ENCODE data around the gene OR13C5.
A peak's percentile ranks its signal among the peaks of the same experiment; 100 is the strongest.
"Not testable (repeated sequence)": the region's sequence is repeated elsewhere in the genome, so short reads cannot be mapped to it uniquely, and the experiment has no call there.

OR13C5 gene

GRCh38 chr9:104599313-104599712 is at the start of gene OR13C5:
OR13C5 (minus strand) TSS chr9:104599413; CDS start chr9:104599413, 0 bp downstream.
- not testable (repeated sequence) for DNase-seq (ENCODE audit: low read depth, low spot score)

DNA sequence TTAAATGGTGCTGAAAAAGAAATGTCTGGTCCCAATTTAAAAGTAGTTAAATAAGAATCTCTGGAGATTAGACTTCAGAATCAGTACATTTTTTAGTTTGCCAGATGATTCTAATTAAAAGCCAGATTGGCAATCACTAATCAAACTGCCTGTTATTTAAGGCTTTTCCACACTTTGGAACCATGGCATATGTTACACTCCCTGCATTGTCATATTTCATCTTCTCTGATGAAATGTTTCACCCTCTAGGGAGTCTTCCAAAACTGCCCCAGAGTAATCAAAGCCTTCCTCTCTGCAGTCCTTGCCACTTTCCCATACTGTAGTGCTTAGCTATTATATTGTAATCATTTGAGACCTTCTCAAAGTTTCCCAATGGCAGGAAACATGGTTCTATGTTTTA is 36.2 kb upstream of the OR13C5 start:
- DNase-seq (ENCODE audit: low read depth, low spot score): no peak

GRCh38 chr9:104633976-104634520 is 34.8 kb upstream of the OR13C5 start:
- no peak for DNase-seq (ENCODE audit: low read depth, low spot score)

- not testable (repeated sequence) for DNase-seq (ENCODE audit: low read depth, low spot score)
Measured at GRCh38 chr9:104625964-104626363, 26.8 kb upstream of the OR13C5 start.

DNA sequence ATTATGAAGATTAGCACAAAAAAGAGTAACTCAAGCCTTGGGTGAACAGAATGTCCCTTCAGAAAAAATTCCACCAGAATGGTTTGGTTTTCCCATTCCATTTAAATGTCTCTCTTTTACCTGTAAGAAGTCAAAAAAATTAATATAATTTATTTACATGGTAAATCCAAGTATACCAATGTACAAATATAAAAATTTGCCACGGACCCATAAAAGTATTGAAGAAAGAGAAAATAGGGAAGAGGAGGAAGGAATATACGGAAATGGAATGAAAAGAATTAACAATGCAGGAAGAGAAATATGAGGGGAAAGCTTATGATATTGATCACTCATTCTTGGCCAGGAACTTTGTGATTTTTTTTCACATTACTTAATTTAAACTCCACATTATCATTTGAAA is 18.9 kb upstream of the OR13C5 start, which contains the start of gene OR13C9:
OR13C9 (minus strand) TSS at position 101 of the 400 bp plus-strand sequence; CDS start at position 101, 0 bp downstream.
- no peak for DNase-seq (ENCODE audit: low read depth, low spot score)

DNA sequence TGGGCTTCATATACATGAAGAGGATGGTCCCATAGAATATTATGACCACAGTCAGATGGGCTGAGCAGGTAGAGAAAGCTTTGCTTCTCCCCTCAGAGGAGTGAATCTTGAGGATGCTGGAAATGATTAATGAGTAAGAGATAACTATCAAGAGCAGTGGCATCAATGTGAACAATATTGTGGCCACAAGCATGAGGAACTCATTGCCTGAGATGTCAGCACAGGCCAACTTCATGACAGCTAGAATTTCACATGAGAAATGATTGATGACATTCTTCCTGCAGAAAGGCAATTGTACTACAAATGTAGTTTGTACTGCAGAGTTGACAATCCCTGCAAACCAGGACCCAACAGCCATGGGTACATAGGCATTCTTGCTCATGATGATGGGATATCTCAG is 18.2 kb upstream of the OR13C5 start:
- DNase-seq (ENCODE audit: low read depth, low spot score): no peak

DNA sequence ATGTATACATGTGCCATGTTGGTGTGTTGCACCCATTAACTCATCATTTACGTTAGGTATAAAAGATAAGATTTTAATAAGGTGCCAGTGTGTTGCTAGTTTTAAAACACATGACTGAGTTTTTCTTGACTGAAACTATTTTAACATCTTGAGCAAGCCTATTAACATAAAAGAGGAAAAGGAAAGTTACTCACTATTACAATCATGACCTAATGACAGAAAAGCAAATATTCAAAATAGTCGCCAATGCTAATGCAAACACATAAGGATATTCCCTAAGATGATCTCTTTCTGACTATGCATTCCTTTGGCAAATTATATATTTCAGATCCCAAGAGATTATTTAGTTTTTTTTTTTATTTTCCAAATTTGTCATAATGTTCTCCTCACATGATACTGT is 12.0 kb upstream of the OR13C5 start:
- no peak for DNase-seq (ENCODE audit: low read depth, low spot score)

DNA sequence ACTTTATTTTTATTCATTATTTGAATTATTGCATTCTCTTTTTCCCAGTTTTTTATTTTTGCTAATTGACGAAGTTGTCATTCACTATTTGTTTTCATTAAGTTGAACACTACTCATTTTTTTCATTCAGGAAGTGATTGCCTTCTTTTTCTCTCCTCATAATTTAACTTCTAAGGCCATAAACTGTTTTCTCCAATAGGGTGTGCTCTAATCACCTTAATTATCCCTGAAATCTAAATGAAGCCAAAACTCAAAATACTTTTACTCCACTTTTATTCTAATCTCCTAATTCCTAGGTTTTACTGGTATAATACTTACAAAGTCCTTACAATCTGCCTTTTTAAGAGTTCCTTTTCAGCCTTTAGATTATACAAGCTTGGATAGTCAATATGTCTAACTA is 9.1 kb upstream of the OR13C5 start:
- DNase-seq (ENCODE audit: low read depth, low spot score): no peak

DNA sequence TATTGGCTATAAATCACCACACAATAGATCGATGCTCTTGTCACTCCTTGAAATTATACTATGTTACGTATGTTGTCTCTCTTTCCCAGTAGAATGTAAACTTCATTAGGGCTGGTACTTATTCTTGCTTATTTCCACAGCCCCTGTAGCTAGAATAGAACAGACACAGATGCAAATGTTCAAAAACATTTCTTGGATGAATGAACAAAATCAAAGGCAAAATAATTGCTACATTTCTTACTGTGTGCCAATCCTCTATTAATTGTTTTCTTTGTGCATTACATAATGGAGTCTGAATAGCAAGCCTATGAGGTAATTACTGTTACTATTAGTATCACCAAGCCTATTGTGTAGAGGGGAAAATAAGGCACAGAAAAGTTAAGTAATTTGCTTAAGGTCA is 6.9 kb upstream of the OR13C5 start:
- no peak for DNase-seq (ENCODE audit: low read depth, low spot score)

DNA sequence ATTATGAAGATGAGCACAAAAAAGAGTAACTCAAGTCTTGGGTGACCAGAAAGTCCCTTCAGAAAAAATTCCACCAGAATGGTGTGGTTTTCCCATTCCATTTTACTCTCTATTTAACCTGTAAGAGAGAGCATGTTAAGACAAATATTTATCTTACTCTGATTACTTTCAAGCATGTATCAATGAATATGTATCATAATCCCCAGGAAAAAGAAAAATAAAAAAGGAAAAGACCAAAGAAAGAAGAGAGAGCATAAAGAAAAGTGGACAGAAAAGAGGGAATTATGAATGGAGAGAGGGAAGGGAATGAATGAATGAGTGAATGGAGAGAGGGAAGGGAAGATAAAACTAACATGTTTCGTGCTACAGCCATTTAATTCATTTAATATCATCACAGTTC is 6.3 kb upstream of the OR13C5 start, which contains the start of gene OR13C2:
OR13C2 (minus strand) TSS at position 101 of the 400 bp plus-strand sequence; CDS start at position 101, 0 bp downstream.
- not testable (repeated sequence) for DNase-seq (ENCODE audit: low read depth, low spot score)

GRCh38 chr9:104604801-104605200 is 5.6 kb upstream of the OR13C5 start:
- DNase-seq (ENCODE audit: low read depth, low spot score): no peak

DNA sequence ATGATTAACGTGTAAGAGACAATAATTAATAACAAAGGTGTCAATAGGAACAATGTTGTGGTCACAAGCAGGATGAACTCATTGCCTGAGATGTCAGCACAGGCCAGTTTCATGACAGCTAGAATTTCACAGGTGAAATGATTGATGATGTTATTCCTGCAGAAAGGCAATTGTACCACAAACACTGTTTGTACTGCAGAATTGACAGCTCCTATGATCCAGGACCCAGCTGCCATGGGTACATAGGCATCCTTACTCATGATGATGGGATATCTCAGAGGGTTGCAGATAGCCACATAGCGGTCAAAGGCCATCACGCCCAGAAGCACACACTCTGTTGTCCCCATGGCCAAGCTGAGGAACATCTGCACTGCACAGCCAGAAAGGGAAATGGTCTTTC is 464 bp downstream of the OR13C5 start:
- DNase-seq (ENCODE audit: low read depth, low spot score): not testable (repeated sequence)

- DNase-seq (ENCODE audit: low read depth, low spot score): no peak
Measured at GRCh38 chr9:104589626-104590025, 9.6 kb downstream of the OR13C5 start.

GRCh38 chr9:104586496-104587180 is 12.6 kb downstream of the OR13C5 start:
- peak; percentile 15 for DNase-seq (ENCODE audit: low read depth, low spot score)

- no peak for DNase-seq (ENCODE audit: low read depth, low spot score)
Measured at GRCh38 chr9:104580562-104580961, 18.7 kb downstream of the OR13C5 start.

GRCh38 chr9:104577263-104577662 is 21.9 kb downstream of the OR13C5 start:
- no peak for DNase-seq (ENCODE audit: low read depth, low spot score)

GRCh38 chr9:104575456-104575855 is 23.8 kb downstream of the OR13C5 start:
- DNase-seq (ENCODE audit: low read depth, low spot score): no peak

- DNase-seq (ENCODE audit: low read depth, low spot score): no peak
Measured at GRCh38 chr9:104572612-104573011, 26.6 kb downstream of the OR13C5 start.

DNA sequence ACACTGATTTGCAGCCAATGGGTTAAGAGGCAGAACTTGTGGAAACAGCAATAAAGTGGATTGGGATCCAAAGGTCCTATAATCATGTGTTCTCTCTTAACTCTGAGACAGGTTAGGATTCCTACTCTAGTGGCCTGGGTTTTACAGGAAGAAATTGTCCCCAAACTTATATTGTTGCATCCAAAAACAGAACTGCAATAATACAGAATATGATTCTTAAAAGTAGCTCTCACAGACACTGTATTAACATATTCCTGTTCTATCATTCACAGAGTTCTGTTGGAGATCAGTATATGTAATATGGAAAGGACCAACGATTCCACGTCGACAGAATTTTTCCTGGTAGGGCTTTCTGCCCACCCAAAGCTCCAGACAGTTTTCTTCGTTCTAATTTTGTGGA is 30.3 kb downstream of the OR13C5 start, which contains the start of gene OR13C8:
OR13C8 (plus strand) TSS at position 301 of the 400 bp plus-strand sequence; CDS start at position 301, 0 bp downstream.
- DNase-seq (ENCODE audit: low read depth, low spot score): no peak

DNA sequence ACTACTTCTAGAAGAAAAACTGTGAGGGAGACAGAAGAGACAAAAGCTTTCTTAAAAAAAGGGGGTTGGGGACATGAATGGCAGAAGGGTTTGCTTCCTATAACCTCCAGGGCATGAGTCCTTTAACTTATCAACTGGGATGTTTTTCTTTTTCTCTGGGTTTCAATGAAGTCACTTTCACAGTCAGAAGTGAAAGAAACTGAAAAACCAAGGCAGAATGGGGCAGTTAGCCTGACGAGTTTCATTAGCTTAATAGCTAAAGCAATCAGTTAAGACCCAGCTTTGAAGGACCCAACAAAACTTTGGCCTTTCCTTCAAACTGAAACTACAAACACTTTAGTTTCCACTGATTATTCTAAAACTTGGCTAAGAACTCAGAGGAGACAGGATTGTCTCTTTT is 34.9 kb downstream of the OR13C5 start:
- no peak for DNase-seq (ENCODE audit: low read depth, low spot score)

- DNase-seq (ENCODE audit: low read depth, low spot score): no peak
Measured at GRCh38 chr9:104556830-104557634, 42.2 kb downstream of the OR13C5 start.

GRCh38 chr9:104555521-104555920 is 43.7 kb downstream of the OR13C5 start:
- no peak for DNase-seq (ENCODE audit: low read depth, low spot score)

Measured in brain pericyte (primary cell).